ENCODE measurements around the gene CCDC154. TPM values are rescaled to one million over a fixed set of nuclear protein-coding genes. Genes with fewer than 3 reads are reported as not detected.

The CCDC154 gene
- total and polyA plus RNA-seq, 10 of the 15 experiments (the other 5 are each of a cell fraction or from before 2014, with no cell fraction given): 0.06 to 0.26 (median 0.25) TPM; not detected in 7

- no peak for TF ChIP-seq KLF5 (IDR thresholded peaks at IDR 0.05; ENCODE audit: partially characterized antibody)
These were observed 5.9 kb downstream of the CCDC154 start (continued) for GRCh38 chr16:1438229-1439057.

DNA sequence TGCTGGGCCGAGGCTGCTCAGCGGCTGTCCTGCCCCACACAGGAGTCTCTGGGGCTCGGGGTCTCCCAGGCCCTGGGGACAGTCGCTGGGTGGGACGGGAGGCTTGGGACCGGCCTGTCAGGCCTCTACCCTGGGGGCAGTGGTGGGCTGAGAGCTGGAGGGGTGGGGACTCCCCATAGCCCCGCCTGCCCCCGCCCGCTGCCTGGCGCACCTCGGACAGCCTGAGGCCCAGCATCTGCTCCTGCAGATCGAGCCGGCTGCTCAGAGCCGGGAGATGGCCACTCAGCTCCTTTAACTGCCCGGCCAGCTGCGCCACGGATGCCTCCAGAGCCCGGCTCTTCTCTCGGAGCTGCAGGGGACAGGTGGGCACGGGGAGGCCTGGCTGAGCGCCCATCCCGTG is 6.8 kb downstream of the CCDC154 start:
- 64% methylated on average over 22 of the region's 22 CpGs for WGBS (ENCODE audit: insufficient coverage, insufficient replicate concordance, low lambda C conversion rate, missing lambda C conversion rate)
- SMC1A ChIA-PET (ENCODE audit: uncharacterized antibody, unreplicated experiment): no interaction called here
- no TSS peak for BruUV-seq (replicated peaks)
- TF ChIP-seq YY1 (IDR thresholded peaks at IDR 0.05; ENCODE audit: low read depth, low read length) (no peak), NFYA (IDR thresholded peaks at IDR 0.05; ENCODE audit: borderline replicate concordance, low read depth, low read length) (no peak), SMAD5 (IDR thresholded peaks at IDR 0.05; ENCODE audit: low read depth) (no peak), SREBF1 (IDR thresholded peaks at IDR 0.05; ENCODE audit: low read length) (no peak), PRDM15 (CRISPR knock-in tag; IDR thresholded peaks at IDR 0.05) (no peak), ZBED1 (IDR thresholded peaks at IDR 0.05; ENCODE audit: borderline replicate concordance) (no peak), DPF2 (IDR thresholded peaks at IDR 0.05) (no peak), FOXK2 (IDR thresholded peaks at IDR 0.05) (no peak), NFIC (IDR thresholded peaks at IDR 0.05; ENCODE audit: low read depth, low read length) (no peak)
- TF ChIP-seq, protein P1, sequence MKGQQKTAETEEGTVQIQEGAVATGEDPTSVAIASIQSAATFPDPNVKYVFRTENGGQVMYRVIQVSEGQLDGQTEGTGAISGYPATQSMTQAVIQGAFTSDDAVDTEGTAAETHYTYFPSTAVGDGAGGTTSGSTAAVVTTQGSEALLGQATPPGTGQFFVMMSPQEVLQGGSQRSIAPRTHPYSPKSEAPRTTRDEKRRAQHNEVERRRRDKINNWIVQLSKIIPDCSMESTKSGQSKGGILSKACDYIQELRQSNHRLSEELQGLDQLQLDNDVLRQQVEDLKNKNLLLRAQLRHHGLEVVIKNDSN (IDR thresholded peaks at IDR 0.05; ENCODE audit: borderline replicate concordance, extremely low read length, insufficient read depth, low read depth, low read length): no peak
- TF ChIP-seq, protein P2, sequence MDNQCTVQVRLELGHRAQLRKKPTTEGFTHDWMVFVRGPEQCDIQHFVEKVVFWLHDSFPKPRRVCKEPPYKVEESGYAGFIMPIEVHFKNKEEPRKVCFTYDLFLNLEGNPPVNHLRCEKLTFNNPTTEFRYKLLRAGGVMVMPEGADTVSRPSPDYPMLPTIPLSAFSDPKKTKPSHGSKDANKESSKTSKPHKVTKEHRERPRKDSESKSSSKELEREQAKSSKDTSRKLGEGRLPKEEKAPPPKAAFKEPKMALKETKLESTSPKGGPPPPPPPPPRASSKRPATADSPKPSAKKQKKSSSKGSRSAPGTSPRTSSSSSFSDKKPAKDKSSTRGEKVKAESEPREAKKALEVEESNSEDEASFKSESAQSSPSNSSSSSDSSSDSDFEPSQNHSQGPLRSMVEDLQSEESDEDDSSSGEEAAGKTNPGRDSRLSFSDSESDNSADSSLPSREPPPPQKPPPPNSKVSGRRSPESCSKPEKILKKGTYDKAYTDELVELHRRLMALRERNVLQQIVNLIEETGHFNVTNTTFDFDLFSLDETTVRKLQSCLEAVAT (IDR thresholded peaks at IDR 0.05): no peak
- TF ChIP-seq, protein P3, sequence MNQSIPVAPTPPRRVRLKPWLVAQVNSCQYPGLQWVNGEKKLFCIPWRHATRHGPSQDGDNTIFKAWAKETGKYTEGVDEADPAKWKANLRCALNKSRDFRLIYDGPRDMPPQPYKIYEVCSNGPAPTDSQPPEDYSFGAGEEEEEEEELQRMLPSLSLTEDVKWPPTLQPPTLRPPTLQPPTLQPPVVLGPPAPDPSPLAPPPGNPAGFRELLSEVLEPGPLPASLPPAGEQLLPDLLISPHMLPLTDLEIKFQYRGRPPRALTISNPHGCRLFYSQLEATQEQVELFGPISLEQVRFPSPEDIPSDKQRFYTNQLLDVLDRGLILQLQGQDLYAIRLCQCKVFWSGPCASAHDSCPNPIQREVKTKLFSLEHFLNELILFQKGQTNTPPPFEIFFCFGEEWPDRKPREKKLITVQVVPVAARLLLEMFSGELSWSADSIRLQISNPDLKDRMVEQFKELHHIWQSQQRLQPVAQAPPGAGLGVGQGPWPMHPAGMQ (IDR thresholded peaks at IDR 0.05; ENCODE audit: borderline replicate concordance): no peak

More for the DNA sequence above, 6.8 kb downstream of the CCDC154 start:
- Histone ChIP-seq H3K4me1 (ENCODE audit: control insufficient read depth, insufficient read depth, low read length) (no peaks in the 10 kb centered on the region), H3K4me3 (no peak overlapping the region), H3K9ac (ENCODE audit: control insufficient read depth, insufficient read depth, low read length) (no peak overlapping the region), H3K27ac (ENCODE audit: control insufficient read depth, insufficient read depth) (no peak overlapping the region), H3K27me3 (replicated peaks in 1 of 2; ENCODE audit: control insufficient read depth in 2 of 2, insufficient read depth in 2 of 2, low read length in 1 of 2) (peaks cover 0 to 4% of the 10 kb centered on the region in 2 experiments; a peak in 3 of 4 replicates), H3K4me2 (ENCODE audit: control insufficient read depth, insufficient read depth) (no peak overlapping the region), H3K9me3 (replicated peaks; ENCODE audit: control insufficient read depth, insufficient read depth, low read length) (no peaks in the 10 kb centered on the region), H3K36me3 (ENCODE audit: control insufficient read depth in 2 of 2, insufficient read depth in 2 of 2, low read length in 1 of 2) (no peaks in the 10 kb centered on the region), H2AFZ (ENCODE audit: control insufficient read depth, low read depth, low read length) (no peak overlapping the region), H4K20me1 (ENCODE audit: control insufficient read depth, insufficient read depth) (no peaks in the 10 kb centered on the region), H3K79me2 (ENCODE audit: control insufficient read depth, insufficient read depth, low read length) (no peaks in the 10 kb centered on the region)
- ATAC-seq (no peak), DNase-seq (ENCODE audit: low read depth, low spot score) (no peak), FAIRE-seq (no peak)
- ChIA-PET CTCF (no interaction called here), POLR2A (no interaction called here), RAD21 (ENCODE audit: unreplicated experiment) (no interaction called here)
- in situ Hi-C loops (cut with MboI) (no loop called here), intact Hi-C loops (cut with micrococcal nuclease; ENCODE audit: unreplicated experiment) (no loop called here)

Measured in GM12878 (cell line).